Breast epithelium (tissue), 3 donors: ENCODE data around the gene ADORA1.

Source experiments
- POLR2A ChIP-seq: fragments of 450-650 bp; IDR thresholded peaks from one replicate; pipeline ENCODE4 v1.6.1; 2016; ENCODE audit warnings: antibody characterized with exemption, mild to moderate bottlenecking, moderate library complexity
- POLR2AphosphoS5 ChIP-seq, 3 donors: sonication (generic); formaldehyde crosslinking; IDR thresholded peaks; one replicate each; pipeline ENCODE4 v1.6.1; 2017; ENCODE audit warnings: antibody characterized with exemption in 3 of 3
- TF ChIP-seq, protein P1 (sequence below), 3 donors: fragments of 450-650 bp; IDR thresholded peaks; one replicate each; pipeline ENCODE4 v1.5.1; 2016 to 2017; ENCODE audit warnings: antibody characterized with exemption in 3 of 3, mild to moderate bottlenecking in 3 of 3, moderate library complexity in 3 of 3

DNA sequence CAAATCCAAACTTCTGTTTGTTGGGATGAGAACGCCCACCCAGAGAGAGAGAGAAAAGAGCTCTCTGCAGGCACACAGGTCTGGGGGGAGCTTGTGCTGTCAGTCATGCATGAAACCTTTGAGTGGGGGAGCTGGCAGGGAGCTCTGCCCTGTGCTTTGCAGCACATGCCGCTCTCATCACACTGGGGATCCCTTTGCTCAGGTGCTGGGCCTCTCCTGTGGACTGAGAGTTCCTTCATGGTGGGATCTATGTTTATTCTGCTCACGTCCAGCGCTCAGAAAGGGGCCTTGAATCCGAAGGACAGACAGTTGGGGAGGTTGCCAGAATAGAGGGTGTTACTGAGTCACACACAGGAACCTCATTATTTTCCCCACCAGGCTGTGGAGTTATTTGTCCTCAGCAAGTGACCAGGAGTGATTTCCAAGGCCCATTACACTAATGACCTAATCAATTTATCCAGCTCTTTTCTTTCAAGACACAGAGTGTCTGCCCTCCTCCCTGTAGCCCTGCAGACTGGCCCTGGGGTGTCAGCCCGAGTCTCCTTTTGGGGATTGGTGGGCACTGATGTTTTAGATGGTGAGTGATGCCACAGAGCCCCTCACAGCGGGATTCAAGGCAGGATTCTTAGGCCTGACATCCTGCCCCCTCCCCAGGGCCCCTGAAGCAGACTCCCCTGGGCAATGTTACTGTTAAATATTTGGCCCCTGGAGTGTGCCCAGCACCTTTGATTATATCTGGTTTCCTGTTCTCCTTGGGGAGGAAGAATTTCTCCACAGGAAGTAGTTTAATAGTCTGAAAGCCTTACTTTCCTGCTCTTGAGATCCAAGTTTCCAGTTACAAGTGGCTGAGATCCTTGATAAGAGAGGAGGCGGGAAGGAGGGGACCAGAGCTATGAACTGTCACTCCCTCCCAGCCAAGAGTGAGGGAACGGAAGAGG lies 25.8 kb downstream of the ADORA1 start:
- TF ChIP-seq, protein P1, sequence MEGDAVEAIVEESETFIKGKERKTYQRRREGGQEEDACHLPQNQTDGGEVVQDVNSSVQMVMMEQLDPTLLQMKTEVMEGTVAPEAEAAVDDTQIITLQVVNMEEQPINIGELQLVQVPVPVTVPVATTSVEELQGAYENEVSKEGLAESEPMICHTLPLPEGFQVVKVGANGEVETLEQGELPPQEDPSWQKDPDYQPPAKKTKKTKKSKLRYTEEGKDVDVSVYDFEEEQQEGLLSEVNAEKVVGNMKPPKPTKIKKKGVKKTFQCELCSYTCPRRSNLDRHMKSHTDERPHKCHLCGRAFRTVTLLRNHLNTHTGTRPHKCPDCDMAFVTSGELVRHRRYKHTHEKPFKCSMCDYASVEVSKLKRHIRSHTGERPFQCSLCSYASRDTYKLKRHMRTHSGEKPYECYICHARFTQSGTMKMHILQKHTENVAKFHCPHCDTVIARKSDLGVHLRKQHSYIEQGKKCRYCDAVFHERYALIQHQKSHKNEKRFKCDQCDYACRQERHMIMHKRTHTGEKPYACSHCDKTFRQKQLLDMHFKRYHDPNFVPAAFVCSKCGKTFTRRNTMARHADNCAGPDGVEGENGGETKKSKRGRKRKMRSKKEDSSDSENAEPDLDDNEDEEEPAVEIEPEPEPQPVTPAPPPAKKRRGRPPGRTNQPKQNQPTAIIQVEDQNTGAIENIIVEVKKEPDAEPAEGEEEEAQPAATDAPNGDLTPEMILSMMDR (IDR thresholded peaks at IDR 0.05), result no peak
- TF ChIP-seq POLR2AphosphoS5 (IDR thresholded peaks at IDR 0.05) (no peak), POLR2A (no peak)
